Lung (tissue), 12 donors: ENCODE results near the gene ZNF771. TPM values are rescaled to one million over a fixed set of nuclear protein-coding genes. Genes with fewer than 3 reads are reported as not detected.
A peak's percentile ranks its signal among the peaks of the same experiment; 100 is the strongest.

ENCODE experiments used
- ATAC-seq: fragments of 200-7000 bp; cut with Tn5 transposase; one replicate; pipeline ENCODE4 v1.9.1; 2020; ENCODE audit warnings: moderate number of reproducible peaks; ENCODE audit not compliant: insufficient read depth, low FRiP score
- DNase-seq, 3 donors: peaks; one replicate each; pipeline ENCODE4 v3.0.0-alpha.2; 2013 to 2017
- H3K27ac ChIP-seq, 2 donors: one replicate each; pipeline ENCODE4 v1.5.1; 2013; ENCODE audit warnings: mild to moderate bottlenecking in 2 of 2, moderate library complexity in 2 of 2, control low read depth in 1 of 2, inconsistent platforms in 1 of 2, low read depth in 1 of 2, low read length in 1 of 2
- H3K27me3 ChIP-seq, 3 donors: one replicate each; pipeline ENCODE4 v1.5.1; 2013; ENCODE audit warnings: low read length in 2 of 3; ENCODE audit not compliant: control insufficient read depth in 3 of 3, insufficient read depth in 3 of 3
- H3K36me3 ChIP-seq, 4 donors: one replicate each; pipeline ENCODE4 v1.5.1; 2013; ENCODE audit warnings: low read length in 4 of 4, mild to moderate bottlenecking in 1 of 4, moderate library complexity in 1 of 4; ENCODE audit not compliant: control insufficient read depth in 4 of 4, insufficient read depth in 4 of 4
- H3K4me1 ChIP-seq, 5 donors: one replicate each; pipeline ENCODE4 v1.5.1; 2013; ENCODE audit warnings: low read length in 5 of 5, mild to moderate bottlenecking in 2 of 5, moderate library complexity in 1 of 5; ENCODE audit not compliant: control insufficient read depth in 5 of 5, insufficient read depth in 5 of 5
- H3K4me3 ChIP-seq: one replicate; pipeline ENCODE4 v1.5.1; 2013; ENCODE audit warnings: mild to moderate bottlenecking, control low read depth, moderate library complexity
- H3K9ac ChIP-seq, 2 donors: one replicate each; pipeline ENCODE4 v1.5.1; 2013; ENCODE audit warnings: low read length in 2 of 2, control low read depth in 1 of 2; ENCODE audit not compliant: insufficient read depth in 1 of 2
- H3K9me3 ChIP-seq, 4 donors: one replicate each; pipeline ENCODE4 v1.5.1; 2013; ENCODE audit warnings: low read length in 3 of 4, mild to moderate bottlenecking in 1 of 4, moderate library complexity in 1 of 4; ENCODE audit not compliant: control insufficient read depth in 4 of 4, insufficient read depth in 3 of 4
- CTCF ChIP-seq: IDR thresholded peaks from 2 replicates; pipeline ENCODE4 v1.5.1; 2012; ENCODE audit warnings: mild to moderate bottlenecking; ENCODE audit errors: control extremely low read depth, extremely low read depth
- WGBS, 2 donors: extraction: QIAGEN DNeasy Blood & Tissue Kit; methylation state at CpG; one replicate each; pipeline ENCODE4 v1.1.7; 2013; 5-methylcytosine and 5-hydroxymethylcytosine counted together
- polyA plus RNA-seq, 2 donors: library from polyadenylated mRNA; stranded (reverse); fragments of 200-250 nt; gene quantifications; one replicate each; pipeline ENCODE4 v1.2.1, GENCODE V29; 2013
- total RNA-seq, 2 donors: library from RNA; depleted of rRNA in 1 of 2; stranded (reverse); fragments of >200 nt in 1 of 2; gene quantifications; one replicate each; pipeline ENCODE4 v1.2.1, GENCODE V29; 2014 to 2021
- donor health status: control.
- donor health status: control.
- donor health status: Bipolar disorder and iron deficiency.
- donor health status: healthy.
- donor health status: DM: yes; HTN: yes; CAD: no.

Gene ZNF771
- total and polyA plus RNA-seq, 4 donors: 3.0 to 7.2 (median 4.3) TPM

GRCh38 chr16:30365200-30365599 is 42.2 kb upstream of the ZNF771 start:
- ATAC-seq: no peak

GRCh38 chr16:30366511-30366910 is 40.9 kb upstream of the ZNF771 start:
- DNase-seq (no peak), ATAC-seq (no peak)
- H3K4me3 ChIP-seq: no peak overlapping the region
- H3K27ac ChIP-seq: no peak overlapping the region
- TF ChIP-seq CTCF: no peak
- peak overlapping the region in 1 of 2 donors; percentile 13 for H3K9ac ChIP-seq
- H3K4me1 ChIP-seq: peaks cover 6 to 33% (median 14%) of the 10 kb centered on the region in 5 donors
- H3K36me3 ChIP-seq: peaks cover 0 to 19% (median 12%) of the 10 kb centered on the region in 4 donors
- no peaks in the 10 kb centered on the region for H3K9me3 ChIP-seq
- no peaks in the 10 kb centered on the region for H3K27me3 ChIP-seq
- WGBS, 2 donors: 85 to 86% methylated on average over 4 of the region's 4 CpGs

More at GRCh38 chr16:30365200-30365599, 42.2 kb upstream of the ZNF771 start:
- Histone ChIP-seq H3K36me3 (peaks cover 0 to 19% (median 12%) of the 10 kb centered on the region in 4 donors), H3K9me3 (no peaks in the 10 kb centered on the region), H3K9ac (no peak overlapping the region), H3K4me3 (no peak overlapping the region), H3K4me1 (peaks cover 6 to 29% (median 11%) of the 10 kb centered on the region in 5 donors), H3K27me3 (no peaks in the 10 kb centered on the region), H3K27ac (no peak overlapping the region)
- TF ChIP-seq CTCF: no peak
- DNase-seq: no peak
- WGBS, 2 donors: 89 to 91% methylated on average over 10 of the region's 10 CpGs

- Histone ChIP-seq H3K27me3 (no peaks in the 10 kb centered on the region), H3K36me3 (peaks cover 0 to 19% (median 12%) of the 10 kb centered on the region in 4 donors), H3K27ac (peak overlapping the region in 1 of 2 donors; percentile 85), H3K9me3 (no peaks in the 10 kb centered on the region), H3K9ac (peak overlapping the region in 1 of 2 donors; percentile 75), H3K4me1 (peaks cover 6 to 35% (median 16%) of the 10 kb centered on the region in 5 donors), H3K4me3 (no peak overlapping the region)
- 64 to 79% methylated on average over 10 of the region's 10 CpGs for WGBS, 2 donors
- ATAC-seq: no peak
- DNase-seq: no peak
- TF ChIP-seq CTCF: no peak
Measured at GRCh38 chr16:30367349-30368009, 39.9 kb upstream of the ZNF771 start.
